GM04504 (cell line): ENCODE measurements around the gene SUMO3.
"Not testable (repeated sequence)": the region's sequence is repeated elsewhere in the genome, so short reads cannot be mapped to it uniquely, and the experiment has no call there.

ENCODE experiments used
- DNase-seq: peaks from one replicate; pipeline ENCODE4 v3.0.0-alpha.2; 2012; ENCODE audit warnings: low read depth

The SUMO3 gene

DNA sequence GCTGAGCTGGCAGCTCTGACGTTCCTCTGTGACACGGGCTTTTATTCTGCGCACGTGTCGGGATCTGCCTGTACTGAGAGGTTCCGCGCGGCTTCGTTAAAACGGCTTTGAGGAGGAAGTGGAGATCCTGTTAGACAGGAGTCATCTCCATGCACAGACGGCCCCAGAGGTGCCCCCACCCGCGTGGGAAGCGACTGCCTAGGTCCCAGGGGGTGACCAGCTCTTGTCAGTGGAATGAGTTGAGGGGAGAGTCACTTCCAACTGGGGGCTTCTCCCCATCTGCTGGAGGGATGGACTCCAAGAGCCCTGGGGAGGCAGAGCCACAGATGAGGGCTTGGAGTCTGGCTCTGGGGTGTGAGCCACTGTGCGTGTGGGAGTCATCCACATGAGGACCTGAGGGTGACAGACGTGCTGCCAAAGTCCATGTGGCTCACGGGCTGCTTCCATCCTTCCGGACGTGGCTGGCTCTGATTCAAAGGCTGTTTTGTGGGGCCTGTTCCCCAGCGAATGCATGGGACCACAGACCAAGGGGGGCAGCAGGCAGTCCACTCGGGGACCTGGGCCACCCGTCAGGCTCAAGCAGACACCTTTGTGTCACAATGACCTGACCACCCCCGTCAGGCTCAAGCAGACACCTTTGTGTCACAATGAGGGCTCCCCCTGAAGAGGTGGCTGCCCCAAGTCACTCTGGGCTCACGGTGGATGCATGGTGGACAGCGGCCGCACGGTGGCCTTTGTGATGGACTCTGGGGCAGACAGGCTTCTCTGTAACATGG, 28.8 kb upstream of the SUMO3 start:
- peak; percentile 32 for DNase-seq

DNA sequence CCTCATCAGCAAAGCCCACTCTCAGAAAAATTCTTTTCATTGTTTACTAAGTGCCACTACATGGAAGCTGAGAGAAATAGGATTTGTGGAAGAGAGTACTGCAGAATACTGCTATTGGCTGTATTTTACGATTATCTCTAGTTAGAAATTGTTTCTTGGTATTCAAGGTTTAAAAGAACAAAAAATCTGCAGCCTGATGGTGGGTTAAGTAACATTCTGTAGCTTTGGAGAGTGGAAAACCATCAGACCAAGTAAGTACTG, 28.3 kb upstream of the SUMO3 start:
- DNase-seq, result no peak

DNA sequence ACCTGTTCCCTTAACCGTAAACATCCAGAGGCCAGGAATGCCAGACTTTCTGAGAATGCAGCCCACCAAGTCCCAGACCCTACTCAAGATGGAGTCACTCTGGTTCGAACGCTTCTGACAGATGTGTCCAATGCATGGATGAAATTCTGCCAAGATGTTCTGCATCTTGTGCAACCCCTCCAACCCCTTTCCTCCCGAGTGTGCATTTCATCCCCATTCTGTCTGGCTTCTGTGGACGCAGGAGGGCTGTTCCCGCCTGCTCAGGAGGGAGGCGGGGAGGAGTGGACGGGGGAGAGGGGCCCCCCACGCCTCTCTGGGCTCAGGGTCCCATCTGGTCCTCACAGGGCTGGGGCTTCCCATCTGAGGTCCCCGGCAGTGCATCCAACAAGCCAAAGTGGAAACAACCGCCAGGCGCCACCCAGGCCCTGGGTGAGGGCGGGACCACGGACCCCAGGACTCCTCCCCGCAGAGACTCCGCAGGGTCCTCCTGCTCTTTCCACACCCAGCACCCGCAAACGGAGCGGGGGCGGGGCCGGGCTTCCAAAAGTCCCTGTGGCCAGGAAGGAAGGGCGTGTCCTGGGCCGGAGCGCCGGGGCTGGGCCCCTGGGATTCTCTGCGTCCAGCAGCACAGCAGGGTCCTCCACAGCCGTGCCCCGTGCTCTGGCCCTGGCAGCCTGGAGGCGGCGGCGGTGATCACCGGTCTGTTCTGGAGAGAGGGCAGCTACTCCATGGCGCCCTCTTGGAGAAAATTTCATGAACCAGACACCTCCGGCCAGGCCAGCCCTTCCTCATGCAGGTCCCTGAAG, 27.8 kb upstream of the SUMO3 start:
- DNase-seq, result peak; percentile 17

DNA sequence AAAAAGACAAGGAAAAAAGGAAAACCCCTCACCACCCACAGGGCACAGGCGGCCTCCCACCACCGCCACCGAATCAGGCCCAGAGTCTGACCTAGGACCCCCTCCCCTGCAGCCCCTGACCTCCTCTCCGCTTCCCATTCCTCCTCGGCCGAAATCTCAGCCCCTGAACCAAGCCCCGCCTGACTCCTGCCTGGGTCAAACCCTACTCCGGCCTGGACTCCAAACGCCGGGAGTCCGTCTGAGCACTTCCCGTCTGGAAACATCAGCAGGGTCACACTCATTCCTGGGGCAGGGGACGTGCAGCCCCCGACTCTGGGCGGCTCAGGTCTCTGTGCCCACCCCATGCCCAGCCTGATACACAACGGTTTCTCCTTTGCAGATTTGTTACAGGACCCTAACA, 26.4 kb upstream of the SUMO3 start:
- DNase-seq, result no peak

DNA sequence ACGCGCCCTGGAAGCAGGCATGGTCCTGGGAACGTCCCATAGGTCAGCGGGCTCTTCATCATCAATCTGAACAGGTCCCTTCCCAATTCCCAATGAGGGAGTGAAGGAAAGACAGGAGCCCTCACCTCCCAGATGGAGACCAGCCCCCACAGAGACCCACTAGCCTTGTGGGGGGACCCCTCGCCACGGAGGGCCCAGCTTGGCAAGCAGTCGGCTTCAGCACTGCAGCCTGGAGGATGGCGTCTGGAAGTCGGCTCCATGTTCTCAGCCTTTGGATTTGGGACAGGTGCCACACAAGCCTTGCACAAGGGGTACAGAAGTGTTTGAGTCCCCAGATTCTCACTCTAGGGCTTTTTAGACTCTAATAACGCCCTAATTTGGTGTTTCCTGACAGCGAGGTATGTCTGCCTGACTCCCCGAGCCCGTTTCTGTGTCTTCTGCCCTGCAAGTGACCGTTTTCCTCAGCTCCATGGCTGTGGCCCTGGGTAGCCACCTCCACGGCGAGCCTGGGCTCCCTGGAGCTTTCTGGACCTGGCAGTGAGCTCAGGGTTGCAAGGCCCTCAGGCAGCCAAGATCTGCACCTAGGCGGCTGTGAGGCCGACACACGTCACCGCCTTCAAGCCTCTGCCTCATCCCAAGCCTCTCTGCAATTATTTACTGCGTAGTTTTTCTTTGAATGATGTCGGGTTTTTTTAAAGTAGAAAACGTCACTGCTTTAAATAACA, 25.0 kb upstream of the SUMO3 start:
- no peak for DNase-seq

DNA sequence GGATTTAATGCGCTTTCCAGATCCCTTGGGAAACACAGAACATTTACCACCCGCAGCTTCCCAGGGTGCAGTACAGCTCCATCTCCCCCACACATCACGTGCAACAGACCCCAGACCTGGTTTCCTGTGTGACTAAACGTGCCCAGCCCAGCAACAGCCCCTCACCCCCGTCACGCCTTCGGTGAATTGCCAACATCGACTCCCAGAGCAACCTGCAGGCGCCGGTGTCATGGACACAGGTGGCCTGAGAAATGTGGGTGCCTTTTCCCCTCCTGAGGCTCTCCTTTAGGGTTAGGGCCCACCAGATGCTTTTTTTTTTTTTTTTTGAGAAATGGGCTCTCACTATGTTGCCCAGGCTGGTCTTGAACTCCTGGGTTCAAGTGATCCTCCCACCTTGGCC, 24.2 kb upstream of the SUMO3 start:
- DNase-seq, result no peak

DNA sequence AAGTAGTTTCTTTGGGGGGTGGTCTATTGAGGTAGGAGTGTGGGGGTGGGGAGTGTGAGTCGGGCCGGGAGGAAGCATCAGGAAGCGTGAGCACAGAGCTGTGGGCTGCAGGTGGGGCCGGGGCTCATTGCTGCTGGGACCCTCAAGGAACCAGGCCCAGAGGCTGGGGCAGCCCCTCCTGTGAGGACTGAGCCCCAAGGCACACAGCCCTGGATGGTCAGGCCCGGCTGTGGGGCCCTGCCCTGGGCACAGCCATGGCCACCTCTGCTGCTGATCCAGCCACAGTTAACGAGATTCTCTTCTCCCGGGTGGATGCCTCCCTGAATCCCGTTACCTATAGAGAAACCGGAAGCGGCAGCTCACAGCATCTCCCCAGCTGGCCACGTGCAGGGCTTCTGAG, 22.9 kb upstream of the SUMO3 start:
- DNase-seq, result no peak

DNA sequence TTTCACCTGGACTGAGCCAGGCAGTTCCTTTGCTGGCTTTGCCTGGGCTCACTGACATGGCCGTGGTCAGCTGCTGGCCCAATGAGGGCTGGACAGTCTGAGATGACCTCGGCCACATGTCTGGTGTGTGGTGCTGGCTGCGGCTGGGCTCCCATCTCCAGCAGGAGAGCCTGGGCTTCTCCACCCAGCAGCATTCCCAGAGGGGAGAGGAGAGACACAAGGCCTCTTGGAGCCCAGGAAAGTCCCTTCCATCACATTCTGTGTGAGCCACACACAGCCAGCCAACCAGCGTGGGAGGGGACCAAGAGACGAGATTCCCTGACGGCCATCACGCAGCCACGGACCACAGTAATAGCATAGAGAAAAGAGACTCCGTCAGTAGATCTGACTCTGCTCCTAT, 21.1 kb upstream of the SUMO3 start:
- no peak for DNase-seq

DNA sequence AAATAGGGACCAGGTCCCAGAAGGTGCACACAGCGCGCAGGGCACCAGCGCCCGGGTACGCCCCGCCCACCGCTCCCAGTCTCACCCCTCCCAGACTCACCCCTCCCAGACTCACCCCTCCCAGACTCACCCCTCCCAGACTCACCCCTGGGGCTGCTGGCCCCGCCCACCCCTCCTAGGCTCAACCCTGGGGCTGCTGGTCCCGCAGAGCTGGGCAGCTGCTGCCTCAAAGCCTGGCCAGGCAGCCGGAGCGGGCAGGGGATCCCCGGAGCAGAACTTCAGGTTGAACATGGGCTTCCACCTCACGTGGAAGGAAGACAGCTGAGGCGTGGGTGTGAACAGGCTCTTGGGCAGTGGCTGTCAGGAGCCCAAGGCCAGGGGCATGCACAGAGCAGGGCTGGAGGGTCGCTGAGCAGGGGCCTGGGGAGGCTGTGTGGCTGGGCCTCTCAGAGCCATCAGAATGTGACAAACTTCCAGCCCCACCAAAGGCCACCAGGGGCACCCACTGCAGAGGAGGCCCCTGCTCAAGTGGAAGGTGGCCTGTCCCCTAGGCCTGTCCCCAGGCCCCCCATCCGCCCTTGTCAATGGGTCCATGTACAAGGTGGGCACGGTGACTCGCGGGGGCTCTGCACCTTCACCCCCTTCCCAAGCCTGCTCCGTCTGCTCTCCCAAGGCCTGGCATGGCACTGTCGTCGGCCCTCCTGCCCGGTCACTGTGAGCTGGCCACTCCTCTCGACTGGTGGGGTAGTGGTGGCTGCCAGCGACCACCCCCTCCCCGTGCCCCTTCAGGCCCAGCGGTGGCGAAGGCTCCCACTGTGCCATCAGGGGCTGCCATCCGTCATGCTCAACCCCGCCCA, 20.4 kb upstream of the SUMO3 start:
- DNase-seq, result no peak

DNA sequence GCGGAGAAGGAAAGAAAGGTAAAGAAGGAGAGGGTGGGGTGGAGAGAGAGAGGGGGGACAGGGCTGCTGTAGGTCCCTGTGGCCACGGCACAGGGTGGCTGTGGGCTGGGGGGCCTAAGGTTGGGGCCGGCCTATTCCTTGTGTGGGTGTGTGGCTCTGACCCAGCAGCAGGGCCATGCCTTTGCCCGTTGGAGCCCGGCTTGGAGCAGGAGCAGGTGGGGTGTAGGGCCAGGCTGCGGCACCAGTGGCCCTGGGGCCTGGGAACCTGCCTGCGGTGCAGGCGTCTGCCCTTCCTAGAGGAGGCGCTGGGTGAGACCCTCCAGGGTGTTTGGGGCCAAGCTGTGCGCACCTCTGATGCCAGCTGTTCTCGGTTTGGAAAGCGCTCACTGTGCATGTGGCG, 19.7 kb upstream of the SUMO3 start:
- DNase-seq, result no peak

DNA sequence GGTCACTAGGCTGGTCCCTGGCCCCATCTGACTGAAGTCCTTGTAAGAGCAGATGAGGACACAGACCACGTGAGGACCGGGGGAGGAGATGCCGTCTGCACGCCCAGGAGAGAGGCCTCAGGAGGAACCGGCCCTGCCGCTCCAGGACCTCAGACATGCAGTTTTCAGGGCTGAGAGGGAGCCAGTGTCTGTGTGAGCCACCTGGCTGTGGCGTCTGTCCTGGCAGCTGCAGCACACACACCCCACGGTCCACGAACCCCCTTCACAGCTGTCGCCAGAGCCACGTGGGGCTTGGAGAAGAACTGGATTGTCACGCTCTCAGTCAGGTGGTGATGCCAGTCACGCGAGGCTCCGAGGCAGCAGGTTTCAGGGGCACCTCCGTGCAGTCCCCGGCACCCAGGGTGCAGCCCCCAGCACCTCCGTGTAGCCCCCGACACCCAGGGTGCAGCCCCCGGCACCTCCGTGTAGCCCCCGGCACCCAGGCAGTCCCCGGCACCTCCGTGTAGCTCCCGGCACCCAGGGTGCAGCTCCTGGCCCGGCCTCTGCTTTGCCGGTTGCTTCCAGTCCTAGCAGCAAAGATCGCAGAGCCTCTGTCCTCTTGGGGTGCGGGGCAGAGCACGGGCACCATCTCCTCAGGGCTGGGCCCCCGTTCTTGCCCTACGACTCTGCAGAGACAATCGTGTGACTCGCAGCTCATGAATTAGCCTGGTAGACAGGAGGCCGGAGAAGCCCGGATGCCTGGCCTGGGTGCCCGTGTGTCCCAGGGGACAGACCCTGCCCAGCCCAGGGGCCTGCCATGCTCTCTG, 19.0 kb upstream of the SUMO3 start:
- DNase-seq, result no peak

DNA sequence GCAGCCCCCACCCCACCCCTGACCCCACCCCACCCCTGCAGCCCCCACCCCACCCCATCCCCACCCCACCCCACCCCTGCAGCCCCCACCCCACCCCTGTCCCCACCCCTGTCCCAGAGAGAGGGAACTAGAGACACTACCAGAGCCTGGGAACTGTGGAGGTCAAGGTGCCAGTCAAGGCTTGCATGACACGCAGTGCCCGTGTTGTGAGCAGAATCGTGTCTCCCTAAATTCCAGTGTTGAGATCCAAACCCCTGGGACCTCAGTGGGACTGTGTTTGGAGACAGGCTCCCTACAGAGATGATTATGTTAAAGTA, 18.4 kb upstream of the SUMO3 start:
- no peak for DNase-seq

DNA sequence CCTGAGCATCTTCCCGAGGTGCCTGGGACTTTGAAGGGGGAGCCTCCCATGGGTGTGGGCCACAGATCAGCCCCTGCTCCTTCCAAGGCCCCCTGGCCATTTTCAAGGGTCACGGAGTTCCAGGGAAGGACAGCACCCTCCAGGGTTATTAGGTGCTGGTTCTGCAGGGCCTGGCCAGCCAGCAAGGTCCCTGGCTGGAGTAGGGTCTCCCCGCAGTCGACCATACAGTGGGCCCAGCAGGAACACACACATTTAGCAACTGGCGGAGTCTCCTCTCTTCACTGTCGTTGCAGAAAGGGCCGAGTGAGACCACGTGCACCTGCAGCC, 17.7 kb upstream of the SUMO3 start:
- no peak for DNase-seq

DNA sequence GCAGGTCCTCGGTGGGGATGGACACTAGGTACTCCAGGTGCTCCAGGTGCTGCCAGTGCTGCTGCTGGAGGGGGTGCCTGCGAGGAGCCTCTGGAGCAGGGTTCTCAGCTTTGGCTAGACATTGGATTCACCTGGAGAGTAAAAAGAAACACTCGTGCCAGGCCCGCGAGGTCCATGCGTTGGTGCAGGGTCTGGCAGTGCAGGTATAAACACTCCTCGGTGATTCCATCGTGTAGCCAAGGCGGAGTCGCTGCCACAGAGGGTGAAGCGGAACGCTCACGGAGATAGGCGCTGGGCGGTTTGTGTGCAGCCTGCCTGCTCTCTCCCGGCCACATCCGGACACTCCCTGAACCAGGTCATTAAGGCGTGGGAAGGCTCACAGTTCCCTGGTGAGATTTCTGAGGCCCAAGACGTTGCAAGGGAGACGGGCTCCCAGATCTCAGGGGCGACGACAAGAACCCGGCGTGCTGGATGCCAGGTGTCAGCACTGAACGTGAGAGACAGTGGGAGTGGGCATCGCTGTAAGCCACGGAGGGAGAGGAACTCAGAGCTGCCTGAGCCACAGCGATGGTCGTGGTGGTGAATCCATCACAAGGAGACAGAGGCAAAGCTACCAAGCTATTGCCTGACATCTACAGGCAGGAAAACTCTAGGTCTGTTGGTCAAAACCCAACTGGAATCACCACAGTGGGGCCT, 17.2 kb upstream of the SUMO3 start:
- no peak for DNase-seq

DNA sequence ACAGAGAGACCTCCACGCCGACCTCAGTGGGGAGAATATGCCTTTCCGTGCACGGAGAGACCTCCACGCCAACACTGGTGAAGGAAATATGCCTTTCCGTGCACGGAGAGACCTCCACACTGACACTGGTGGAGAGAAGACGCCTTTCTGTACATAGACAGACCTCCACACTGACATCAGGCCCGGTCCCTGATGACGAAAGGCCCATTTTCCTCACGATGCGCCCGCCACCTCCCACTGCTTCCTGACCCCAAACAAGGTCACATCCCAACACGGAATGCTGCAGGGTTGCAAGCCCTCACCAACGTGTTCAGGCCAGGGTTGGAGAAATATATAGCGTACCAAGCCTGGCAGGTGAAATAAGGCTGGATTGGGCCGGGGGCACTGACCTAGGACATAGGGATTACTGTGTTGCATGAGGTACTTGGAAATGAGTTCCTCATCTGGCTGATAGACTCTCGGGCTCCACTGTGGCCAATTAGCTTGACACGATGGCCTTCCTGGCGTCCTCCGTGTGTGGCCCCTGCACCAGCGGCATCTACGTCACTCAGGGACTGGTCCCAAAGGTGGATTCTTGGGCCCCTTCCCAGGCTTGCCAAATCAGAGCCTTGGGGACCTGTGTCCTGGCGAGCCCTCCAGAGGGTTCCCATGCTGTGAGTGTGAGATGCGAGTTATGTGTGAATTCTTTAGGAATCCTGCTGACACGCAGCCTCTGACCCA, 16.5 kb upstream of the SUMO3 start:
- DNase-seq, result no peak

DNA sequence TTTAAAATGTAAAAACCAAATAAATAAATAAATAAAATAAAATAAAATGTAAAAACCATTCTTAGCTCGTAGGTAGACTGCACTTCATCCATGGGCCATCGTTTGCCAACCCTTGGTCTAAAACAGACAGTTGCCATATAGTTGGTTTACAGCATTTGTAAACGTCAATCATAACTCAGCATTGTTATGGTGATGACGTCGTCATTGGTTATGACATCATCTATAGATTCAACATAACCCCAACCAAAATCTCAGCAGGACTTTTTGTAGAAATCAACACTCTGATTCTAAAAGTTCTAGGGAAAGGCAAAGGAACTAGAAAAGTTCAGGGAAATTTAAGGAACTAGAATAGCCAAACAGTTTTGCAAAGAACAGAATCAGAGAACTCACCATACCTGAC, 15.8 kb upstream of the SUMO3 start:
- DNase-seq, result no peak

DNA sequence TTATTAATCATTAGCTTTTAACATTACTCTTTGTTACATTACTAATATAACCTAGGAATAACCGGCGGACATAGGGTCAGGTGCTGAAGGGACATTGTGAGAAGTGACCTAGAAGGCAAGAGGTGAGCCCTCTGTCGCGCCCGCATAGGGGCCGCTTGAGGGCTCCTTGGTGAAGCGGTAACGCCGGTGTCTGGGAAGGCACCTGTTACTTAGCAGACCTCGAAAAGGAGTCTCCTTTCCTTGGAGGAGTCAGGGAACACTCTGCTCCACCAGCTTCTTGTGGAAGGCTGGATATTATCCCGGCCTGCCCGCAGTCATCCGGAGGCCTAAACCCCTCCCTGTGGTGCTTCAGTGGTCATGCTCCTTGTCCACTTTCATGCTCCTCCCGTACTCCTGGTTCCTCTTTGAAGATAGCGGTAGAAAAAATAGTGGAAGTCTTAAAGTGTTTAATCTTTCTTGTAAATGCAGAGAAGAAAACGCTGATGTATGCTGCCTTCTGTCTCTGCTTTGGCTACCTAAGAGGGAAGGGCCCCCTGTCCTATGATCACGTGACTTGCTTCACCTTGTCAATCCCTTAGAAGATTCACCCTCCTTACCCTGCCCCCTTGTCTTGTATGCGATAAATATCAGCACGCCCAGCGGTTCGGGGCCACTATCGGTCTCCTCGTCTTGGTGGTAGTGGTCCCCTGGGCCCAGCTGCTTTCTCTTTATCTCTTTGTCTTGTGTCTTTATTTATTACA, 14.8 kb upstream of the SUMO3 start:
- DNase-seq, result not testable (repeated sequence)

DNA sequence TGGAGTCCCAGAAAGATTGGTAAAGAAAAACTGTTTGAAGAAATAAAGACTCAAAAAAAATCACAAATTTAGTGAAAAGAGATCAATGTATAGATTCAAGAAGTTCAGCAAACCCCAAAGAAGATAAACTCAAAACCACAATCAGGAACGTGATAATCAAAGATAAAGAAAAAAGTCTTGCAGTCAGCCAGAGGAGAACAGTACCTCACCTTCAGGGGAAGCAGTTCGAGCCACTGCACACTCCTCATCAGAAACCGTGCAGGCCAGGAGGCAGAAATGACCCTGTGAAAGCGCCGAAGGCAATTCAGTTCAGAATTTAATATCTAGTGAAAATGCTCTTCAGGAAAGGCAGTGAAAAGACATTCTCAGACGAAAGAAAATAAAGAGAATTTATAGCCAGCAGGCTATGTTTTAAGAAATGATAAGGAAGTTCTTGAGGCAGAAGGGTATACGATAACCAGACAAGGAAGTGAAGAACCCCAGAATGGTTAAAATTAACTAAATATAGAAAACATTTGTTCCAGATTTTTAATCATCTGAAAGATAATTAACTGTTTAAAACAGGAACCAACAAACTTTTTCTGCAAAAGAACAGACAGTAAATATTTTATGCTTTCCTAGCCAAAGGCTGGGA, 13.5 kb upstream of the SUMO3 start:
- no peak for DNase-seq

DNA sequence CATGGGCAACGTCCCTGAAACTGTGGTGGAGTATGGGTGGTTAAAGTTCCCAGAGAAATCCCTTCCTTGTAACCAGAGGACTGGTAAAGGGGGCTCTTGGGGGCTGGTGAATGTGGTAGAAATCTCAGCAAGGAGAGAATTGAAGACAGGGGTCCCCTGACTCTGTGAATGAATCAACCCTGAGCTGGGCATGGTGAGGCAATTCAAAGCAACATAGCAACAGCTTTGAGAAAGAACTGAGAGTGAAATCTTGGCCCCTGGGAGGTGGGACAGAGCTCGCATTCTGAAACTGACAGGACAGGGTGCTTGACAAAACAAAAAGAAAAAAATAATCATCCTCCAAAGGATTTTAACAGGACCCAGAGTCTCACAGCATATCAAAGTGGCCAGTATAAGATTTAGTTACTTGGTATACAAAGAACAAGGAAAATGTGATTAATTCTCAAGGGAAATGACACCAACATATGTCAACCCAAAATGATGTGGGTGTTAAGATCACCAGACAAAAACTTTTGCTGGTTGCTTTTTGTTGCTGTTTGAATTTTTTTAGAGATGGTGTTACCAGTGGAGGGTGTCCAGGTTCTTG, 11.7 kb upstream of the SUMO3 start:
- DNase-seq, result no peak
